ENCODE results near the gene PNPO. TPM values are rescaled to one million over a fixed set of nuclear protein-coding genes. Genes with fewer than 3 reads are reported as not detected.

Gene PNPO
- polyA plus RNA-seq, 1 donor from 2014 or later: 1.7 TPM

DNA sequence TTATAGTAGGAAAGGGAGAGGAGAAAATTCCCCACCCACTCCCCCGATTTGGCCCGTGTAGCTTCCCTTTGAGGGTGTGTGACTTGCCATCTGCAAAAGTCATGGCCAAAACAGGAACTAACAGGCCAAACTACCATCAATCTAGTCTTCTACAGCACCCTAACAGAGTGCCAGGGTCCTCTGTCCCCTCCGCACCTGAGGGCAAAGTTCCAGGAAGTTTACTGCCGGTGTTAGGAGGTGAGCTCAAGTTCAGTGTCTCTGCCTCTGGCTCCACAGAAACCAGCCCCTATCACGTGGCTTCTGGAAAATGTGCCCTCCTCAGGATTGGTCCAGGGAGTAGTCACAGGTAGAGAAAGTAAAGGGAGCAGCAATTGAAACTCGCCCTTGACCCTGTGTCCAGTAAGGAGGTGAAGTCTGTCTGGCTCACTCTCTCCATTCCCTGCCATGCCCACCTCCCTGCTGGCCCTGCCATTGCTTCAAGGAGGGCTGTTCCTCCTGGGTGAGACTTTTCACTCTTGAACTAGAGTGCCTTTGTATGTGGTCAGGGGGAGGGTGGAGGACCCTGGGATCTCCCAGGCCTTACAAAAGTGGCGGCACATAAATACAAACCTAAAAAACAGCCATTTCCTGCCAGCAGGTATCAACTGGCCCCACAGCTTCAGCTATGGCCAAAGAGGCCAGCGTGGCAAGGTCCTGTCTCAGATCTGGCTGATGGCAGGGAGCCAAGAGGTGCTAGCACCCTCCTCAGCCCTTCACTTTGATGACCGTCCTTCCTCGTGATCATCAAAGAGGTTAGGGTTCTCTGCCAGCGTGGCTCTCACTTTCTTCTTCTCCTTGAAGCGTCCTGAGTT, 11.0 kb downstream of the PNPO start:
- Histone ChIP-seq H3K36me3 (ENCODE audit: insufficient read depth, low read length) (no peaks in the 10 kb centered on the region), H3K9me2 (ENCODE audit: insufficient read depth, low read length) (no peaks in the 10 kb centered on the region), H3K9me3 (ENCODE audit: low read length) (no peaks in the 10 kb centered on the region), H3K79me2 (replicated peaks; ENCODE audit: insufficient read depth, low read length) (no peaks in the 10 kb centered on the region), H3F3A (ENCODE audit: insufficient read depth, low read length, poor library complexity, severe bottlenecking) (no peaks in the 10 kb centered on the region), H3K9ac (ENCODE audit: low read length) (no peak overlapping the region), H3K4me2 (ENCODE audit: low read length) (no peak overlapping the region), H3K27me3 (ENCODE audit: insufficient read depth, low read depth, low read length) (no peaks in the 10 kb centered on the region), H3K4me3 (ENCODE audit: low read length) (no peak overlapping the region), H3K27ac (ENCODE audit: low read length) (no peak overlapping the region), H2AFZ (ENCODE audit: low read depth, low read length) (no peak overlapping the region), H4K20me1 (ENCODE audit: insufficient read depth) (no peaks in the 10 kb centered on the region)
- no peak for TF ChIP-seq RAD21 (conservative IDR thresholded peaks at IDR 0.05)
- TF ChIP-seq, protein P1, sequence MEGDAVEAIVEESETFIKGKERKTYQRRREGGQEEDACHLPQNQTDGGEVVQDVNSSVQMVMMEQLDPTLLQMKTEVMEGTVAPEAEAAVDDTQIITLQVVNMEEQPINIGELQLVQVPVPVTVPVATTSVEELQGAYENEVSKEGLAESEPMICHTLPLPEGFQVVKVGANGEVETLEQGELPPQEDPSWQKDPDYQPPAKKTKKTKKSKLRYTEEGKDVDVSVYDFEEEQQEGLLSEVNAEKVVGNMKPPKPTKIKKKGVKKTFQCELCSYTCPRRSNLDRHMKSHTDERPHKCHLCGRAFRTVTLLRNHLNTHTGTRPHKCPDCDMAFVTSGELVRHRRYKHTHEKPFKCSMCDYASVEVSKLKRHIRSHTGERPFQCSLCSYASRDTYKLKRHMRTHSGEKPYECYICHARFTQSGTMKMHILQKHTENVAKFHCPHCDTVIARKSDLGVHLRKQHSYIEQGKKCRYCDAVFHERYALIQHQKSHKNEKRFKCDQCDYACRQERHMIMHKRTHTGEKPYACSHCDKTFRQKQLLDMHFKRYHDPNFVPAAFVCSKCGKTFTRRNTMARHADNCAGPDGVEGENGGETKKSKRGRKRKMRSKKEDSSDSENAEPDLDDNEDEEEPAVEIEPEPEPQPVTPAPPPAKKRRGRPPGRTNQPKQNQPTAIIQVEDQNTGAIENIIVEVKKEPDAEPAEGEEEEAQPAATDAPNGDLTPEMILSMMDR (IDR thresholded peaks at IDR 0.05; ENCODE audit: poor library complexity, severe bottlenecking): no peak

DNA sequence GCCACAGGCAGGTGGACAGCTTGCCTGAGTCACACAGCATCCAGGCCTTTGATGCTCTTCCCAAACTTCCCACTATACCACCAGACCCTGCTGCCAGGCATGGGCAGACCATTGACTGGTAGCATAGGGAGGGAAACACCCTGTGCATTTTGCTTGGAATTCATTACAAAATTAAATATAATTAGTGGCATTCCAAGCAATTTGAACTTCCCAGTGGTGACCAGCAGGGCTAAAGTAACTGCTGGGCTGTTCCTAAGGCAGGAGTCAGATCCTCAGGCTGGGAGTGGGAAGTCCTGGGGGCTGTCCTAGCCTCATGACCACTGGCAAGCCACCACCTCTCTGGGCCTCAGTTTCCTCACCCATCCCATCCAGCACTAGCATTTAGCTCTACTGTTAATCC, 12.5 kb downstream of the PNPO start:
- Histone ChIP-seq H3K27ac (ENCODE audit: low read length) (no peak overlapping the region), H3K36me3 (ENCODE audit: insufficient read depth, low read length) (no peaks in the 10 kb centered on the region), H2AFZ (ENCODE audit: low read depth, low read length) (no peak overlapping the region), H3K9me3 (ENCODE audit: low read length) (no peaks in the 10 kb centered on the region), H4K20me1 (ENCODE audit: insufficient read depth) (no peaks in the 10 kb centered on the region), H3F3A (ENCODE audit: insufficient read depth, low read length, poor library complexity, severe bottlenecking) (no peaks in the 10 kb centered on the region), H3K4me2 (ENCODE audit: low read length) (no peak overlapping the region), H3K79me2 (replicated peaks; ENCODE audit: insufficient read depth, low read length) (no peaks in the 10 kb centered on the region), H3K9me2 (ENCODE audit: insufficient read depth, low read length) (no peaks in the 10 kb centered on the region), H3K27me3 (ENCODE audit: insufficient read depth, low read depth, low read length) (no peaks in the 10 kb centered on the region), H3K9ac (ENCODE audit: low read length) (no peak overlapping the region), H3K4me3 (ENCODE audit: low read length) (no peak overlapping the region)
- TF ChIP-seq TAF1 (IDR thresholded peaks at IDR 0.05; ENCODE audit: low read depth) (no peak), POLR2AphosphoS5 (IDR thresholded peaks at IDR 0.05) (no peak), SMC3 (conservative IDR thresholded peaks at IDR 0.05; ENCODE audit: poor library complexity) (no peak), EP300 (conservative IDR thresholded peaks at IDR 0.05; ENCODE audit: poor library complexity, severe bottlenecking) (no peak), MXI1 (conservative IDR thresholded peaks at IDR 0.05; ENCODE audit: poor library complexity, severe bottlenecking) (no peak), RAD21 (conservative IDR thresholded peaks at IDR 0.05) (no peak), EZH2 (IDR thresholded peaks at IDR 0.05; ENCODE audit: borderline replicate concordance, insufficient read depth, low read length, poor library complexity, severe bottlenecking) (no peak)
- TF ChIP-seq, protein P1 (IDR thresholded peaks at IDR 0.05; ENCODE audit: poor library complexity, severe bottlenecking): no peak
- TF ChIP-seq, protein P2, sequence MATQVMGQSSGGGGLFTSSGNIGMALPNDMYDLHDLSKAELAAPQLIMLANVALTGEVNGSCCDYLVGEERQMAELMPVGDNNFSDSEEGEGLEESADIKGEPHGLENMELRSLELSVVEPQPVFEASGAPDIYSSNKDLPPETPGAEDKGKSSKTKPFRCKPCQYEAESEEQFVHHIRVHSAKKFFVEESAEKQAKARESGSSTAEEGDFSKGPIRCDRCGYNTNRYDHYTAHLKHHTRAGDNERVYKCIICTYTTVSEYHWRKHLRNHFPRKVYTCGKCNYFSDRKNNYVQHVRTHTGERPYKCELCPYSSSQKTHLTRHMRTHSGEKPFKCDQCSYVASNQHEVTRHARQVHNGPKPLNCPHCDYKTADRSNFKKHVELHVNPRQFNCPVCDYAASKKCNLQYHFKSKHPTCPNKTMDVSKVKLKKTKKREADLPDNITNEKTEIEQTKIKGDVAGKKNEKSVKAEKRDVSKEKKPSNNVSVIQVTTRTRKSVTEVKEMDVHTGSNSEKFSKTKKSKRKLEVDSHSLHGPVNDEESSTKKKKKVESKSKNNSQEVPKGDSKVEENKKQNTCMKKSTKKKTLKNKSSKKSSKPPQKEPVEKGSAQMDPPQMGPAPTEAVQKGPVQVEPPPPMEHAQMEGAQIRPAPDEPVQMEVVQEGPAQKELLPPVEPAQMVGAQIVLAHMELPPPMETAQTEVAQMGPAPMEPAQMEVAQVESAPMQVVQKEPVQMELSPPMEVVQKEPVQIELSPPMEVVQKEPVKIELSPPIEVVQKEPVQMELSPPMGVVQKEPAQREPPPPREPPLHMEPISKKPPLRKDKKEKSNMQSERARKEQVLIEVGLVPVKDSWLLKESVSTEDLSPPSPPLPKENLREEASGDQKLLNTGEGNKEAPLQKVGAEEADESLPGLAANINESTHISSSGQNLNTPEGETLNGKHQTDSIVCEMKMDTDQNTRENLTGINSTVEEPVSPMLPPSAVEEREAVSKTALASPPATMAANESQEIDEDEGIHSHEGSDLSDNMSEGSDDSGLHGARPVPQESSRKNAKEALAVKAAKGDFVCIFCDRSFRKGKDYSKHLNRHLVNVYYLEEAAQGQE (IDR thresholded peaks at IDR 0.05; ENCODE audit: borderline replicate concordance): no peak

Data from neural cell (in vitro differentiated cells).